ENCODE measurements around the gene IQCH.

DNA sequence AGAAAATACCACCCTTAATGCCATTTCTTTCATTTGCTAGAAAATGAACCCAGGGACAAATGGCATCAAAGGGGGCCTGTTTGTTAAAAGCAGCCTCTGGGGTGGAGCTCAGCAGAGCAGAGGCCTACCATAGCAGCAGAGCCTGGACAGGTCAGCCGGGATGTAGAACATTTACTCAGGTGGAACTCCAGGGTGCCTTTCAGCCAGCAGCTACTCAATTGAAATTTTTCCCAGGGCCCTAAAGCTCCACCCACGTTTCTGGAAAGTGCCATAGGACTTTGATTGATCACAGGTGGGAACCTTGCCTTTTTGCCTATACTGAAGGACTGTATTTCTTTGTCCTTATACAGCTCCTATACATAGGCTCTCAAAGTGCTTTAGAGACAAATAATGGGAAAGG, 191.9 kb downstream of the IQCH start:
- TF ChIP-seq, protein P1, sequence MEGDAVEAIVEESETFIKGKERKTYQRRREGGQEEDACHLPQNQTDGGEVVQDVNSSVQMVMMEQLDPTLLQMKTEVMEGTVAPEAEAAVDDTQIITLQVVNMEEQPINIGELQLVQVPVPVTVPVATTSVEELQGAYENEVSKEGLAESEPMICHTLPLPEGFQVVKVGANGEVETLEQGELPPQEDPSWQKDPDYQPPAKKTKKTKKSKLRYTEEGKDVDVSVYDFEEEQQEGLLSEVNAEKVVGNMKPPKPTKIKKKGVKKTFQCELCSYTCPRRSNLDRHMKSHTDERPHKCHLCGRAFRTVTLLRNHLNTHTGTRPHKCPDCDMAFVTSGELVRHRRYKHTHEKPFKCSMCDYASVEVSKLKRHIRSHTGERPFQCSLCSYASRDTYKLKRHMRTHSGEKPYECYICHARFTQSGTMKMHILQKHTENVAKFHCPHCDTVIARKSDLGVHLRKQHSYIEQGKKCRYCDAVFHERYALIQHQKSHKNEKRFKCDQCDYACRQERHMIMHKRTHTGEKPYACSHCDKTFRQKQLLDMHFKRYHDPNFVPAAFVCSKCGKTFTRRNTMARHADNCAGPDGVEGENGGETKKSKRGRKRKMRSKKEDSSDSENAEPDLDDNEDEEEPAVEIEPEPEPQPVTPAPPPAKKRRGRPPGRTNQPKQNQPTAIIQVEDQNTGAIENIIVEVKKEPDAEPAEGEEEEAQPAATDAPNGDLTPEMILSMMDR (IDR thresholded peaks at IDR 0.05; ENCODE audit: low read length) = no peak
- TF ChIP-seq EZH2 (optimal IDR thresholded peaks at IDR 0.05; ENCODE audit: low read depth, low read length) (no peak), EZH2phosphoT487 (IDR thresholded peaks at IDR 0.05; ENCODE audit: low read length) (no peak)
